GM19043 (cell line): Measurements from ENCODE around the gene RASSF3.
"Not testable (repeated sequence)": the region's sequence is repeated elsewhere in the genome, so short reads cannot be mapped to it uniquely, and the experiment has no call there.

ENCODE experiments used
- ATAC-seq: cut with Tn5 transposase; IDR thresholded peaks from one replicate; pipeline ENCODE4 v1.9.1; 2021; ENCODE audit warnings: low read depth; ENCODE audit not compliant: unreplicated experiment

Gene RASSF3

GRCh38 chr12:64595863-64596793 lies 14.2 kb upstream of the RASSF3 start:
- ATAC-seq, result no peak

GRCh38 chr12:64598831-64599230 lies 11.5 kb upstream of the RASSF3 start:
- ATAC-seq, result no peak

DNA sequence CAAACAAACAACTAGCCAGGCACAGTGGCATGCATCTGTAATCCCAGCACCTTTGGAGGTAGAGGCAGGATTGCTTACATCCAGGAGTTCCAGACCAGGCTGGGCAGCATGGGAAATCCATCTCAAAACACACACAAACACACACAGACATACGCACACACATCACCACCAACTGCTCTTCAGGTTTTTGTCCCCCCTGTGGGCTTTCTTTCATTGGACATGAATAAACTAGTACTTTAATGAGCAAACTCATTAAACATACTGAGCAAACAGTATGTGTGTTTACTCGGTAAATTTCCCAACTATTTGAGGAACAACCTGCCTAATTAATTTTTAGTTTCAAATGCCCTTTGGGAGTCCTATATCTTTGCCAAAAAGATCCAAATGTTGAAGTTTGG lies 10.1 kb upstream of the RASSF3 start:
- no peak for ATAC-seq

GRCh38 chr12:64603183-64603841 lies 7.0 kb upstream of the RASSF3 start:
- ATAC-seq, result no peak

- peak; percentile 25 for ATAC-seq
Observed at GRCh38 chr12:64608901-64609535, 1.3 kb upstream of the RASSF3 start.

DNA sequence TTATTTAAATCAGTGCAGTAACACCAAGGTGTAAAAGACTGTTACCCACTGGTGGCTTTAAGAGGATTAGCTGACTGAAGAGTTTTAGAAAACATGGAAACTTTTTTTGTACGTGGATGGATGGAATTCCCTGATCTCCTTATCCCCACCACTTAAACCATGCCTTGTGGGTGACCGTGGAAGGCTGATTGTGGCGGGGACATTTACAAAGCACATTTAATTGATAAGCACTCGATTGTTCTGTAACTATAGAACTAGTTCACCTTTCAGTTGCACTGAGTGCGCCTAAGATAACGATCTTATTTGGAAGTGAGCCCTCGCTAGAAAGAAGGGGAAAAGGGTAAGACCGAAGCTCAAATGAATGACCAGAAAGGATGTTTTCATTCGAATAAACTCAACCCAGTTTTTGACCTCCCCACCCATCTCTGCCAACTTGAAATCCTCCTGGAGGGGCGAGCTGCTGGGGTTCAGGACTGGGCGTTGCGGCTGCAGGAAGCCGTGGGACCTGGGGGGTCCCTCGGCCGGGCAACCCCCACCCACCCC lies 688 bp upstream of the RASSF3 start:
- ATAC-seq, result no peak

- ATAC-seq, result peak; percentile 40
Observed at GRCh38 chr12:64610660-64611340, 505 bp downstream of the RASSF3 start.

- ATAC-seq, result no peak
Observed at GRCh38 chr12:64611341-64612284, 1.3 kb downstream of the RASSF3 start.

- ATAC-seq, result no peak
Observed at GRCh38 chr12:64612843-64613242, 2.5 kb downstream of the RASSF3 start.

- not testable (repeated sequence) for ATAC-seq
Observed at GRCh38 chr12:64613775-64614398, 3.6 kb downstream of the RASSF3 start.

- no peak for ATAC-seq
Observed at GRCh38 chr12:64616201-64616600, 5.9 kb downstream of the RASSF3 start.

- no peak for ATAC-seq
Observed at GRCh38 chr12:64618953-64619590, 8.8 kb downstream of the RASSF3 start.

DNA sequence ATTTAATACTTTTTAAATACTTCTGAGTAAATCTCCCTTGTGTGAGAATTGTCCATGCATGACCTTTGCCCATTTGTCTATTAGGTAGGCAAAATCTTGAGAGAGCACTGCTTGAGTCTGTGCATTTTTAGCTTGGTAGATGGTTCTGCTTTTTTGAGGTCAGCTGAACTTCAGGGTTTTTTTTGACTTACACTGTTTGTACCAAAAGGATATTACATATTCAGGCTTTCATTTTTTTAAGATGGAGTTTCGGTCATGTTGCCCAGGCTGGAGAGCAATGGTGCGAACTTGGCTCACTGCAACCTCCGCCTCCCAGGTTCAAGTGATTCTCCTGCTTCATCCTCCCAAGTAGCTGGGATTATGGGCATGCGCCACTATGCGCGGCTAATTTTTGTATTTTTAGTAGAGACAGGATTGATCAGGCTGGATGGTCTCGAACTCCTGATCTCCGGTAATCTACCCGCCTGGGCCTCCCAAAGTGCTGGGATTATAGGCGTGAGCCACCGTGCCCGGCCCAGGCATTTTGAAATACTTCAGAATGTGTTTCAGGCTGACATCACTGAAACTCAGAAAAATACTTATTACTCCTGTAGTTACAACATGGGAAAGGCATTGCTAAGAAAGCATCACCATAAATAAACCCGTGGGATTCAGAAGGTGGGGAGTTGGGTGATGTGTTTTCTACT lies 11.1 kb downstream of the RASSF3 start:
- peak; percentile 60 for ATAC-seq

GRCh38 chr12:64624035-64624434 lies 13.7 kb downstream of the RASSF3 start:
- no peak for ATAC-seq

DNA sequence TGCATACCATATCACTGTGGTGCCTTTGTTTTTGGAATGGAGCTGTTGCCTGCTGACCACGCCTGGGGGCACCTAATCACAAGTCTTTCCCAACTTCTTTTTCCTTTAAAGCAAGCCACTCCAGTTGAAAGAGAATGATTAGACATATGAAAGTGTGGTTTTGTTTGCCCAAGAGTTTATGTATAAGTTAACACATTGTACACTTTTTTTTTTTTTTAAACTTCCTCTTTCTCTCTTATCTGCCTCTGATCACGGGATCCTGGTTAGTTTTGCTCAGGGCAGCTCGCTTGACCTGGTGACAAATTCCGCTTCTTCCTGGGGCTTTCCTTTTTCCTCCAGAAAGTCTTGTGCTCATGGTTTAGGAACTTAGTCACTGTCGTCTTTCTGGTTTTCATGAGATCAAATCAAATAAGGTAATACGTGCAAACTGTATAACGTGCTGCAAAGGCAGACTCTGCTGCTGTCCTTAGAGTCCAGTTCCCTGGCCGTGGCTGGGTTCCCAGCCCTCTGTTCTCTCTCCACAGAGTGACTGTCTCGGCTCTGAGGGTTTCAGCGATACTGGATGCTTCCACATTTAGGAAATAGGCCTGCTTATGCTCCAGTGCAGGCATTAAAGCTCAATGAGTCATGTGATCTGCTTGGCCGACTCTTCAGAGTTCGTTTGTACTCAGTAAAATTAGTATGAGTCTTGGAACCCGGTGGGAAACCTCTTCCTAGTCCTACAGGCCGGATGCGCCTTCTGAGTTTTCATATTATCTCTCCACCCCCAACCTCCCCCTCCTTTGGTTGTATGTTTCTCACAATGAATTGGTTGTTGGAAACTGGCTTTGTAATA lies 15.2 kb downstream of the RASSF3 start:
- ATAC-seq, result peak; percentile 50

GRCh38 chr12:64626588-64626987 lies 16.3 kb downstream of the RASSF3 start:
- not testable (repeated sequence) for ATAC-seq

GRCh38 chr12:64627771-64628170 lies 17.5 kb downstream of the RASSF3 start:
- ATAC-seq, result no peak
